SK-N-MC (cell line): Measurements from ENCODE around the gene YLPM1.

Source experiments
- DNase-seq: peaks from one replicate; pipeline ENCODE4 v3.0.0-alpha.2; 2011; ENCODE audit warnings: low read depth, low spot score
- H3K27ac ChIP-seq: fragments of 200-600 bp; sonication (generic); 2 replicates; pipeline ENCODE4 v1.5.1; 2016; ENCODE audit warnings: mixed run types
- H3K36me3 ChIP-seq: fragments of 200-600 bp; sonication (generic); 2 replicates; pipeline ENCODE4 v1.6.1; 2017; ENCODE audit warnings: antibody characterized with exemption, low read length, mixed read lengths; ENCODE audit not compliant: insufficient read depth
- H3K4me3 ChIP-seq: fragments of 200-600 bp; sonication (generic); 2 replicates; pipeline ENCODE4 v1.5.1; 2016
- H3K9ac ChIP-seq: fragments of 200-600 bp; sonication (generic); 2 replicates; pipeline ENCODE4 v1.8.0; 2017; ENCODE audit warnings: mixed run types, mixed read lengths; ENCODE audit not compliant: insufficient read length
- H3K9me3 ChIP-seq: fragments of 200-600 bp; sonication (generic); 2 replicates; pipeline ENCODE4 v1.6.1; 2017; ENCODE audit warnings: low read depth, mild to moderate bottlenecking, antibody characterized with exemption, low read length, moderate library complexity, mixed read lengths
- EZH2 ChIP-seq: fragments of 200-600 bp; sonication (generic); IDR thresholded peaks from one replicate; pipeline ENCODE4 v1.6.1; 2017; ENCODE audit warnings: antibody characterized with exemption
- FOXP2 ChIP-seq: optimal IDR thresholded peaks from 2 replicates; pipeline ENCODE3; 2011; ENCODE audit warnings: mild to moderate bottlenecking, moderate library complexity; ENCODE audit not compliant: insufficient read depth; ENCODE audit errors: extremely low read length, control extremely low read depth
- POLR2AphosphoS5 ChIP-seq: IDR thresholded peaks from 2 replicates; pipeline ENCODE4 v1.6.1; 2012; ENCODE audit warnings: mild to moderate bottlenecking, low read depth, low read length, borderline replicate concordance

The YLPM1 gene

GRCh38 chr14:74762917-74763802 is at the start of gene YLPM1:
Gene YLPM1, plus strand, starts transcription at chr14:74763316. Its CDS starts 174 bp downstream, at chr14:74763490.
- Histone ChIP-seq H3K9me3 (no peaks in the 10 kb centered on the region), H3K9ac (peak within 1 kb of the TSS; percentile 99), H3K36me3 (peaks cover 28% of the 10 kb centered on the region), H3K27ac (peak within 1 kb of the TSS; percentile 92), H3K4me3 (peak within 1 kb of the TSS; percentile 86)
- TF ChIP-seq EZH2 (no peak), POLR2AphosphoS5 (peak; percentile 94)
- DNase-seq = peak; percentile 96

- H3K27ac ChIP-seq = peak overlapping the region; percentile 48; the same call in 1 of the 2 replicates
These were observed 49.8 kb upstream of the YLPM1 start for GRCh38 chr14:74713395-74713735.

GRCh38 chr14:74720526-74720925 is 42.6 kb upstream of the YLPM1 start:
- peaks cover 48% of the 10 kb centered on the region for H3K36me3 ChIP-seq

More at GRCh38 chr14:74713395-74713735, 49.8 kb upstream of the YLPM1 start:
- Histone ChIP-seq H3K36me3 (peaks cover 24% of the 10 kb centered on the region), H3K9ac (peak overlapping the region; percentile 90), H3K9me3 (no peaks in the 10 kb centered on the region), H3K4me3 (peak overlapping the region; percentile 92)
- DNase-seq = no peak
- TF ChIP-seq POLR2AphosphoS5 (no peak), EZH2 (no peak), FOXP2 (no peak)

GRCh38 chr14:74723134-74723533 is 40.0 kb upstream of the YLPM1 start:
- H3K4me3 ChIP-seq = no peak overlapping the region
- H3K9ac ChIP-seq = no peak overlapping the region
- peaks cover 39% of the 10 kb centered on the region for H3K36me3 ChIP-seq
- TF ChIP-seq POLR2AphosphoS5 = no peak
- no peak for TF ChIP-seq FOXP2
- TF ChIP-seq EZH2 = no peak
- no peak overlapping the region for H3K27ac ChIP-seq
- no peaks in the 10 kb centered on the region for H3K9me3 ChIP-seq
- no peak for DNase-seq

More at GRCh38 chr14:74720526-74720925, 42.6 kb upstream of the YLPM1 start:
- H3K9ac ChIP-seq = no peak overlapping the region
- no peak for DNase-seq
- TF ChIP-seq FOXP2 (no peak), EZH2 (no peak), POLR2AphosphoS5 (no peak)
- no peaks in the 10 kb centered on the region for H3K9me3 ChIP-seq
- no peak overlapping the region for H3K27ac ChIP-seq
- no peak overlapping the region for H3K4me3 ChIP-seq

- Histone ChIP-seq H3K9me3 (no peaks in the 10 kb centered on the region), H3K4me3 (no peak overlapping the region), H3K9ac (no peak overlapping the region), H3K36me3 (peaks cover 47% of the 10 kb centered on the region), H3K27ac (no peak overlapping the region)
- DNase-seq = no peak
- no peak for TF ChIP-seq POLR2AphosphoS5
- TF ChIP-seq FOXP2 = no peak
These were observed 30.7 kb upstream of the YLPM1 start for GRCh38 chr14:74732387-74732786.

- no peak for DNase-seq
- Histone ChIP-seq H3K27ac (no peak overlapping the region), H3K9me3 (no peaks in the 10 kb centered on the region), H3K36me3 (peaks cover 52% of the 10 kb centered on the region), H3K9ac (no peak overlapping the region), H3K4me3 (no peak overlapping the region)
- TF ChIP-seq POLR2AphosphoS5 (no peak), FOXP2 (no peak), EZH2 (no peak)
These were observed 29.9 kb upstream of the YLPM1 start for GRCh38 chr14:74733221-74733620.

GRCh38 chr14:74735125-74735524 is 28.0 kb upstream of the YLPM1 start:
- Histone ChIP-seq H3K9me3 (no peaks in the 10 kb centered on the region), H3K27ac (no peak overlapping the region), H3K9ac (no peak overlapping the region), H3K4me3 (no peak overlapping the region), H3K36me3 (peaks cover 65% of the 10 kb centered on the region)
- no peak for DNase-seq
- TF ChIP-seq EZH2 (no peak), POLR2AphosphoS5 (no peak), FOXP2 (no peak)

GRCh38 chr14:74737753-74738325 is 25.3 kb upstream of the YLPM1 start:
- Histone ChIP-seq H3K4me3 (no peak overlapping the region), H3K36me3 (peaks cover 50% of the 10 kb centered on the region), H3K9me3 (no peaks in the 10 kb centered on the region), H3K9ac (no peak overlapping the region), H3K27ac (no peak overlapping the region)
- DNase-seq = no peak
- TF ChIP-seq EZH2 (no peak), FOXP2 (no peak), POLR2AphosphoS5 (no peak)
